Right hindlimb (tissue), 1 donor: ENCODE data around the gene CARS2.
"Not testable (repeated sequence)": the region's sequence is repeated elsewhere in the genome, so short reads cannot be mapped to it uniquely, and the experiment has no call there.

Experiments used
- DNase-seq: peaks from one replicate; pipeline ENCODE4 v3.0.0-alpha.2; 2018

CARS2 gene

GRCh38 chr13:110680852-110681251 is 25.1 kb downstream of the CARS2 start:
- no peak for DNase-seq

GRCh38 chr13:110677731-110678545 is 28.0 kb downstream of the CARS2 start:
- no peak for DNase-seq

GRCh38 chr13:110676595-110677587 is 29.0 kb downstream of the CARS2 start:
- no peak for DNase-seq

- DNase-seq: not testable (repeated sequence)
These were observed 36.1 kb downstream of the CARS2 start for GRCh38 chr13:110669814-110670213.

DNA sequence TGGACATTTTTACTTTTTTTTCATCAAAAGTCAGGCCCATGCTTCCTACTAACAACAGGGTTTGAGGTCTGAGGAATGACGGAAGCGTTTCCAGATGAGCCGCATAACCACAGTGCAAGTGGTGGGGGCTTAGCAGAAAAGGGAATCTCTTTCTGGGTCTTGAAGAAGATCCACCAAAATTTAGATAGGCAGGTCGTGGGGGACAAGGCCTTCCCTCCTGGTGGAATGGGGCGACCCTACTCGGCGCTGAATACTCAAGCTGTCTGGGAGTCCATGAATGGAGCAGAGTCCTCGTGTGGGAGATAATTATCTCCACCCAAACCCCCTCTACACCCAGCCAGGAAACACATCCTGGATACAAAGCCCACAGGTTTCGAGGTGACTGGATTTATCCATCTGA is 36.9 kb downstream of the CARS2 start:
- DNase-seq: no peak

DNA sequence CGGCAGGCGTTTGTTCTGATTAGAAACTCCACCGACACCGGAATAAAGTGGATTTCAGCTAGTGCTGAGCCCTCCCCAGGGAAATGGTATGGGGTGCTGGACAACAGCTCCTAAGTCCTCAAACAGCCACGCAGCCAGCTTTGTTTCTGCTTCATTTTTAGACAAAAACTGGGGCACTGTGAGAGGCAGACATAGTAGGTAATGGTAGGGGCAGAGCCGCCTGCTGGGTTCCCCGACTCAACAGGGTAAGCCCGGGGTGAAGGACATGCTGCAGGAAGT is 39.7 kb downstream of the CARS2 start:
- DNase-seq: no peak

DNA sequence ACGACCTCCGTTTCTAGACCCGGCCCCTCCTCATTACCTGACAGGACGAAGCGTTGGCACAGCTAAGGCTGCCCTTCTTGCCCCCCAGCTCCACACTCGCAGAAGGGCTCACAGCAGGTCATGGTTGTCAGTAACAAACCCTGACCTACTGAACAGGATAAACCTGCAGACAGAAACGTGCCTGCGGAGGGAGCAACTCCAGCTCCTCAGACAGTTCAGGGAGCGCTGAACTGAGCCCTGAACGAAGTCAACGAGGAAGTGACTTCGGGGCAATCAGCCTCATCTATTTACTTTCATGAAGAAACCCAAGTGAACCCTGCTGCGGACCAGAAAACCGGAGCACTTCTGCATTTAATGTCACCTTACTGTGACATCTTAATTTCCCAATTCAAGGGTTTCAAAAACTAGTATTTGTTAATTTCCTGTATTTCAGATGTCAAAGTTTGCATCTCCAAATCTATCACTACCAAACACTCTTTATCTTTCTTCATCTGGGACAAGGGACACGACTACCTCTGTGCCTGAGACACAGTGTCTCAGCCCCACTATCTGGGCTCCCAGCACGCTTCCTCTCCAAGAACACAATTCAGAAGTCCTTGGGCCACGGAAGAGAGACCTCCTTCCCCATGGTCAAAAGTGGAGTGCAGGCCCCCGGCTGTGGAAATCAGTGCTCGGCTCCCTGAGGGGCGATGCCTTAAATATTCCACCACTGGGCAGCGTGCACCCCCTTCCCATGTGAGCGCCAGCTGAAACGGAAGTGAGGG is 40.2 kb downstream of the CARS2 start:
- DNase-seq: no peak

- DNase-seq: no peak
These were observed 41.2 kb downstream of the CARS2 start for GRCh38 chr13:110664673-110665072.

DNA sequence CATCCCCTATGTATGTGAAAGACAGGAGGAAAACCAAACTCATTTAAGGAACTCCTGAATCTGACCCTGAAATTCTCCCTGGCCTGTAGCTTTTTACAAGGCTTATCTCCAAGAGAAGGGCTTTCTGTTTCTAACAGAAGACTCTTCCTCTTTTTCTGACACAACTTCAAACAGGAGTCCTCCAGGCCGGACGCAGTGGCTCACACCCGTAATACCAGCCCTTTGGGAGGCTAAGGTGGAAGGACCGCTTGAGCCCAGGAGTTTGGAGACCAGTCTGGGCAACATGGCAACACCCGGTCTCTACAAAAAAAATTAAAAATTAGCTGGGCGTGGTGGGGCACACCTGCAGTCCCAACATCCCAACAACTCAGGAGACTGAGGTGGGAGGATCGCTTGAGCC is 41.9 kb downstream of the CARS2 start:
- no peak for DNase-seq

DNA sequence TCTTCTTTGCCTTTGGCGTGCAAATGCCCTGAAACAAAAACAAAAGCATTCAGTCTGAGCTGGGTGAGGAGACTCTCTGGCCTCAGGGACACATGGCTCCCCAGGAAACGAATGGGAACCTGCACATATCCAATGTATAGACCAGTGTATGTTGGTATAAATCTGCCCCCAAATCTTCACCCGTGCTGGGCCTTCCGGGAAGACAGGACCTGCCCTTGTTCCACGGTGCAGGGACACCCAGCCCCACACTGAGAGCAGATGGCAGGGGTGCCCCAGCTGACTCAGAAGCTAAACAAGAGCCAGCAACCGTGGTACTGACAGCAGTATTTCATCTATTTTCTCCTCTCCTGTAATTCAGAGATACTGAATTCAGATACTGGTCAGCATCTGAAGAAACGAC is 42.4 kb downstream of the CARS2 start:
- DNase-seq: no peak

GRCh38 chr13:110662777-110663443 is 43.0 kb downstream of the CARS2 start:
- DNase-seq: no peak

DNA sequence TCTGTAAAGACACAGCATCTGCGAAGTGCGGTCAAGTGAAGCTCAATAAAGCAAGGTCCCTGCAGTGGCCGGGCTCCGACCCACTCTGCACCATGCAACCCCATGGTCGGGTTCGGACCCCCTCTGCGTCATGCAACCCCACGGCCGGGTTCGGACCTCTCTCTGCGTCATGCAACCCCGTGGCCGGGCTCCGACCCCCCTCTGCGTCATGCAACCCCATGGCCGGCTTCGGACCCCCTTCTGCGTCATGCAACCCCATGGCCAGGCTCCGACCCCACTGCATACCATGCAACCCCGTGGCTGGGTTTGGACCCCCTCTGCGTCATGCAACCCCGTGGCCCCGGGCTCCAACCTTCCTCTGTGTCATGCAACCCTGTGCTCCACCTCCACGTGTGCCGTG is 43.8 kb downstream of the CARS2 start:
- no peak for DNase-seq

DNA sequence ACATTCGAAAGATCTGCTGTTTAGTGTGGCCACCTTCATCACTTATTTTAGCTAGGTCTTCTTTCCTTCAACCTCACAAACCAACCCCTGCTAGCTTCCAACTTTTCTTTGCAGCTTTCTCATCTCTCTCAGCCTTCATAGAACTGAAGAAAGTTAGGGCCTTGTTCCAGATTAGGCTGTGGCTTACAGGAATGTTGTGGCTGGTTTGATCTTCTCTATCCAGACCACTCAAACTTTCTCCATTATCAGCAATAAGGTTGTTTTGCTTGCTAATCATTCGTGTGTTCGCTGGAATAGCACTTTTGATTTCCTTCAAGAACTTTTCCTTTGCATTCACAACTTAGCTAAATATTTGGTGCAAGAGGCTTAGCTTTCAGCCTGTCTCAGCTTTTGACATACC is 44.7 kb downstream of the CARS2 start:
- DNase-seq: no peak

DNA sequence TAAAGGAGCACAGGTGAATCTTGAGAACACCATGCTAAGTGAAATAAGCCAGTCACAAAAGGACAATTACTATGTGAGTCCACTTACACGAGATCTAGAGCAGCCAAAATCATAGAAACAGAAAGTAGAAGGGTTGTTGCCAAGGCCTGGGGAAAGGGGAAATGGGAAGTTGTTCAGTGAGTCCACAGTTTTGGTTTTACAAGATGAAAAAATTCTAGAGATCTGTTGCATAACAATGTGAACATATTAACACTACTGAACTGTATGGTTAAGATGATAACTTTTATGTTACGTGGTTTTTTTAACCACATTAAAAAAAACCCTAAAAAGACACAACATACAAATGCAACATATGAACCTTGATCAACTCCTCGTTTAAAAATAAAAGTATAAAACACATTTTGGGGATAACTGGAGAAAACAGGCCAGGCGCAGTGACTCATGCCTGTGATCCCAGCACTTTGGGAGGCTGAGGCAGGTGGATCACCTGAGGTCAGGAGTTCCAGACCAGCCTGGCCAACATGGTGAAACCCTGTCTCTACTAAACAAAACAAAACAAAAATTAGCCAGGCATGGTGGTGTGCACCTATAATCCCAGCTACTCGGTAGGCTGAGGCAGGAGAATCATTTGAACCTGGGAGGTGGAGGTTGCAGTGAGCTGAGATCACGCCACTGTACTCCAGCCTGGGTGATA is 47.6 kb downstream of the CARS2 start:
- DNase-seq: not testable (repeated sequence)

DNA sequence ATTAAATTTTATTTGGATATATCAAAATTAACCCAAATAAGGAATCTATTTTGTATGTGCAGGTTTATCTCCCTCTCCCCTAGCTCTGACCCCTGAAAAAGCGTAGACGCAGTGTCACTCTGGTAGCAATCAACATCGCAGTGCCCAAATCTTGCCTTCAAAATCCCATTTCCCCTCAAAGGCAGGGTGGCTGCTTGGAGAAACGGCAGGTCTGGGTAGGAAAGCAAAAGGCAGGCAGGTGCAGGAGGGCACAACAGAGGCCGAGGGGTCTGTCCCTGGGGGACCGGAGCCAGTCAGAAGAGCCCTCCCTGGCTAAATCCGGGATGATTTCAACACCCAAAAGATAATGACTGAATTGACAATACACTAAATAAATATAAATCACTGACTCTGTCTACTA is 48.7 kb downstream of the CARS2 start:
- no peak for DNase-seq

DNA sequence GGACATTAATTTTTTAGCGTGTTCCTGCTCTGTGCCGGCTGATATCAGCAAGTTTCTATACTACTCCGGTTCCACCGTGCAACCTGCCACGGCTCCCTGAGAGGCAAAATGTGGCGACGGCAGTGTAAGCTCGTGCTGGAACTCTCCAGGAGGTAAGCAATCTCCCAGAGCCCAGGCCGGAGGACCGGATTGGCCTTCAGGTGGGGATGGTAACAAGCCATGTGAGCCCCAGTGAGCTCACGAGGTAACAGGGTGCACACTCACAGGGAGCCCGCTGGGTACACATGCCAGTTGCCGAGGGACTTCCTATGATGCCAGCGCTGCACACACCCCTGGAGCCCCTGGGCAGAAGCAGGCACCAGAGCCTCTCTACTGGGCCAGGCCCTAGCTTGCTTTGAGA is 52.1 kb downstream of the CARS2 start:
- no peak for DNase-seq

GRCh38 chr13:110653271-110653670 is 52.6 kb downstream of the CARS2 start:
- DNase-seq: no peak

- DNase-seq: no peak
These were observed 53.2 kb downstream of the CARS2 start for GRCh38 chr13:110652764-110653163.

DNA sequence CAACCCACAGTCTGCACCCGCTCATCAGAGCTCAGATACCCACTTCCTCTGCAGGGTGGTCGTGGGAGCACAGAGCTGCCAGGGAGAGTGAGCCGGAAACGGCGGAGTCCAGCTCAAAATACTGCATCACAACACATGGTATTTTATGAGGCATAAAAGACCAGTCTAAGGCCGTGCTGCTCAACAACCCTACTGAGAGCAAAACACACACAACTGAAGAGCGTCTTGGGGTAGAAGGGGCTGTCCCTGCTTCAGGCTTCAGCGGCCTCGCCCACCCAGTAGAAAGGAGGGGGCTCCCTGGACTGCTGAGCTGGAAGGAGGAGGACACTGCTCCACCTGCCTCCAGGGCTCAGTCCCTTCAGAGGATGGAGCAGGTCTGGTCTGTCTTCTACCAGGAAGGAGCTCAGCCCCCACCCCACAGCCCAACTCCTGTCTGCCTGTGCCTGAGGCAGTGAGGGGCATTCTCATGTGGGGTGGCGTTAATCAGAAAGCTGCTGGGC is 53.6 kb downstream of the CARS2 start:
- DNase-seq: no peak

DNA sequence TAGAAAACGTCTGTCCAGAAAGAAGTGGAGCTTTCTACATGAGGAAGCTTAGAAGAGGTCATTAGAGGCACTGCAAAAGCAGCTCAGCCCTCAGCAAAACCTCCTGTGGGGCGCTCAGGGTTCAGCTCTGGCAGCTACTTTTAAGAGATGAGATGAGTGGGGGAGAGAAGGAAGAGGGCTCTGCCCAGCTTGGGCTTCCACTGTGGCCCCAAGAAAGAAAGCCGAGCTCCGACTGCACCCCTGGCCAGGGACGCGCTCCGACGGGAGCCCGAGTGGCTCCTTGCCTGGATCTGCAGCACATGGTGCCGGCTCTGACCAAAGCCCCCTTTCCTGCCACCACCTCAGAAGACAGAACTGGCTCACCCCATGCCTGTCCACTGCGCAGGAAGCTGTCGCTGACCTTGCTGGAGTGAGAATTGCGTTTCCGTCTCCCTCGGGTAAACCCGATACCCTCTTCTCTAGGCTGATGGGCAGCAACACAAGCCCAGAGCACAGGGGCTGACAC is 54.1 kb downstream of the CARS2 start:
- no peak for DNase-seq

GRCh38 chr13:110651271-110651670 is 54.6 kb downstream of the CARS2 start:
- DNase-seq: no peak

DNA sequence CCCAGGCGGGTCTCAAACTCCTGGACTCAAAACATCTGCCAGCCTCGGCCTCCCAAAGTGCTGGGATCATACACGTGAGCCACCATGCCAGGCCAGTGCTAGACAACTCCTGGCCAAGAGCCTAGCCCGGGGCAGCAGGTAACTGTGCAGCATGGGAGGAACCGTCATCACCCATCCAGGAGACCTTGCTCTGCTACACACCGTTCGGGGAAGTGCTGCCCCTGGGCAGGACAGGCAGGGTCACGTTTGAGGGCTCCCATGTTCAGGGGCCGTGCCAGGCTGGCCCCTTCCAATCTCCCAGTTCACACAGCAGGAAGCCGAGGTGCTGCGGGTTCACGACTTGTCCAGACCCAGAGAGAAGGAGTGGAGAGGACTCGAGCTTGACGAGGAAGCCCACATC is 55.5 kb downstream of the CARS2 start:
- no peak for DNase-seq
